ENCODE measurements around the gene DSG4. TPM values are rescaled to one million over a fixed set of nuclear protein-coding genes. Genes with fewer than 3 reads are reported as not detected.
"Not testable (repeated sequence)": the region's sequence is repeated elsewhere in the genome, so short reads cannot be mapped to it uniquely, and the experiment has no call there.

The DSG4 gene, protein sequence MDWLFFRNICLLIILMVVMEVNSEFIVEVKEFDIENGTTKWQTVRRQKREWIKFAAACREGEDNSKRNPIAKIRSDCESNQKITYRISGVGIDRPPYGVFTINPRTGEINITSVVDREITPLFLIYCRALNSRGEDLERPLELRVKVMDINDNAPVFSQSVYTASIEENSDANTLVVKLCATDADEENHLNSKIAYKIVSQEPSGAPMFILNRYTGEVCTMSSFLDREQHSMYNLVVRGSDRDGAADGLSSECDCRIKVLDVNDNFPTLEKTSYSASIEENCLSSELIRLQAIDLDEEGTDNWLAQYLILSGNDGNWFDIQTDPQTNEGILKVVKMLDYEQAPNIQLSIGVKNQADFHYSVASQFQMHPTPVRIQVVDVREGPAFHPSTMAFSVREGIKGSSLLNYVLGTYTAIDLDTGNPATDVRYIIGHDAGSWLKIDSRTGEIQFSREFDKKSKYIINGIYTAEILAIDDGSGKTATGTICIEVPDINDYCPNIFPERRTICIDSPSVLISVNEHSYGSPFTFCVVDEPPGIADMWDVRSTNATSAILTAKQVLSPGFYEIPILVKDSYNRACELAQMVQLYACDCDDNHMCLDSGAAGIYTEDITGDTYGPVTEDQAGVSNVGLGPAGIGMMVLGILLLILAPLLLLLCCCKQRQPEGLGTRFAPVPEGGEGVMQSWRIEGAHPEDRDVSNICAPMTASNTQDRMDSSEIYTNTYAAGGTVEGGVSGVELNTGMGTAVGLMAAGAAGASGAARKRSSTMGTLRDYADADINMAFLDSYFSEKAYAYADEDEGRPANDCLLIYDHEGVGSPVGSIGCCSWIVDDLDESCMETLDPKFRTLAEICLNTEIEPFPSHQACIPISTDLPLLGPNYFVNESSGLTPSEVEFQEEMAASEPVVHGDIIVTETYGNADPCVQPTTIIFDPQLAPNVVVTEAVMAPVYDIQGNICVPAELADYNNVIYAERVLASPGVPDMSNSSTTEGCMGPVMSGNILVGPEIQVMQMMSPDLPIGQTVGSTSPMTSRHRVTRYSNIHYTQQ
- under 0.01 TPM for total RNA-seq

DNA sequence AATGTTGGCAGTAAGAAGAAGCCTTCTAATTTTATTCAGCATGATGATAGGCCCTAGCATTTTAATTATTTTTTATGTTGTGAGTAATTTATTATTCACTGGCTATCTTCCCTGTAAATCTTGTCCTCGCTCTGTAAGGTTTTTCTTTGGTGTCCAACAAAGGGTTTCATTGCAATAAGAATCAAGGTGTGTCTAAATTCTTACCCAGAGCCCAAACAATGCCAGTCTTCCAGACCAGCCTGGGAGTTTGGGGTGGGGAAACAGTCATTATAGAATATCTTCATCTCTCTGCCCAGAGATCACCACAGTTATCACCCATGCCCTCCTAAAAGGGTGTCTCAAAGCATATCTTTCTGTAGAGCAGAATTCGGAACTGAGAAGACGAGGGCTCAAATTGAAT is at the start of gene DSG4:
TSS of gene DSG4 (plus strand) at position 301 of the 400 bp plus-strand sequence. CDS start 135 bp downstream, outside the sequence.
- no peak for DNase-seq (ENCODE audit: low spot score in 2 of 2)
- no peak for FAIRE-seq

DNA sequence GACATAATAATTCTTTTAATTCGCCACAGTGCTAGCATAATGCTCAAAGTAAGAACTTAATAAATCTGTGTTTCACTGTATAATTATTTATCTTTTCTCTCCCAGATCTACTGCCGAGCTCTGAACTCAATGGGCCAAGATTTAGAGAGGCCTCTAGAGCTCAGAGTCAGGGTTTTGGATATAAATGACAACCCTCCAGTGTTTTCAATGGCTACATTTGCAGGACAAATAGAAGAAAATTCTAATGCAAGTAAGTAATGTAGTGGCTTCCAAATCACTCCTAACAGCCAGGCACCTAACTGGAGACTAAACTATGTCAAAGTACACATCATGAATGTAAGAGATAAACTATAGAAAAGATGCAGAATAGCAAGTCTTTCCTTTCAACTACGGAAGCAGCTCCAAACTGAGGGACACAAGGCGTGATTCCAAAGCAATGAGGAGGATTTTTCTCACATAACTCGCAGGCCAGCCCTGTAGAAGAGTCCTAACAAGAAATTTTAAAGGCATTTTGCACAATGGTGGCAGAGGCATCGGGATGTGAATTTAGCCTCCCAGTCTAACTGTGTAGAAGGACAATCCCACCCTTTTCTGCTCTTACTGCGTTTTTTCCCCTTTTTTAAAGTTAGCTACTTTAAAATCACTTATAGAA is 46.7 kb upstream of the DSG4 start:
- DNase-seq (ENCODE audit: low spot score in 2 of 2) = no peak
- FAIRE-seq = no peak

DNA sequence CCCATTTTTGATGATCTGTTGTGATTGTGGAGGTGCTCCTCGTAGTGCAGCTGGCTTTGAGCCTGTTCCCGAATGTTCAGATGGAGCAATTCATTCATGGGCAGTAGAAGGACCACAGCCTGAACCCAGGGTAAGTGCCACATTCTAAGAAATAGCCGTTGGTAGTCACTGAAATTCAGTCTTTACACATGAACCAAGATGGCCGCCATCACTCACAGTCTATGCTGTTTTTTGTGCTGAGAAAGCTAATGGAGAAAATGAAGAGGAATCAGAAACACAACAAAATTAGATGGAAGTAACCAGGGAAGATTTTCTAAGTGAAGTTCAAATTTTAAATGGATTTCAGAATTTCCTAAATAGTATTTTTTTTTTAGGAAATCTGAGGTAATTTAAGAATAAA is 33.1 kb upstream of the DSG4 start:
- no peak for FAIRE-seq
- no peak for DNase-seq (ENCODE audit: low spot score in 2 of 2)

DNA sequence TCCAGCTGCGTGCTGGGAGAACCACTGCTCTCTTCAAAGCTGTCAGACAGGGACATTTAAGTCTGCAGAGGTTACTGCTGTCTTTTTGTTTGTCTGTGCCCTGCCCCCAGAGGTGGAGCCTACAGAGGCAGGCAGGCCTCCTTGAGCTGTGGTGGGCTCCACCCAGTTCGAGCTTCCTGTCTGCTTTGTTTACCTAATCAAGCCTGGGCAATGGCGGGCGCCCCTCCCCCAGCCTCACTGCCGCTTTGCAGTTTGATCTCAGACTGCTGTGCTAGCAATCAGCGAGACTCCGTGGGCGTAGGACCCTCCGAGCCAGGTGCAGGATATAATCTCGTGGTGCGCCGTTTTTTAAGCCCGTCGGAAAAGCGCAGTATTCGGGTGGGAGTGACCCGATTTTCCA is 23.2 kb upstream of the DSG4 start:
- not testable (repeated sequence) for DNase-seq (ENCODE audit: low spot score in 2 of 2); FAIRE-seq

DNA sequence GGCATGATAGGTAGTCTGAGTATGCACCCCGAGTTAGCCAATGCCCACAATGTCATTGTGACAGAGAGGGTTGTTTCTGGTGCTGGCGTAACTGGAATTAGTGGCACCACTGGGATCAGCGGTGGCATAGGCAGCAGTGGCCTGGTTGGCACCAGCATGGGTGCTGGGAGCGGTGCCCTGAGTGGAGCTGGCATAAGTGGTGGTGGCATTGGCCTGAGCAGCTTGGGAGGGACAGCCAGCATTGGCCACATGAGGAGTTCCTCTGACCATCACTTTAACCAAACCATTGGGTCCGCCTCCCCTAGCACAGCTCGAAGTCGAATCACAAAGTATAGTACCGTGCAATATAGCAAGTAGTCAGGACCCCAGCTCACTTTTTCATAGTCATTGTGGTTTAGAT is 21.6 kb upstream of the DSG4 start:
- FAIRE-seq = no peak

DNA sequence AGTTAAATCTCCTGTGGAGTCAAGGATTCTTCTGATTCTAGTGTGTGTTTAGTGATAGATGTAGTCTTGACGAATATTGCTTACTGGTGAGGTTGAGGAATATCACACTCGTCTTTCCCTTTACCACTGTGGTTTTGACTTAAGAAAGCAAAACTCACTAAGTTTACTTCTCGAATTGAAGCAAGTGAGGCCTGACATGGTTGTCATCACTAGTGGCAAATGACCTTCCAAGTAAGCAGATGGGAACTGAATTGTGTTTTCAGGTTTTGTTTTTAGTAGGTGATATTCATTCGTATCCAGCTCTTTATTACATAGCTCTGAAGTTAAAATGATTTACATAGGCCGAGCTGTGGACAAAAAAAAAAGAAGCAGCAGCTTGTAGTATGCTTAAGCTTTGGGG is 20.6 kb upstream of the DSG4 start:
- FAIRE-seq (no peak), DNase-seq (ENCODE audit: low spot score in 2 of 2) (no peak)

More for the DNA sequence above, 21.6 kb upstream of the DSG4 start:
- no peak for DNase-seq (ENCODE audit: low spot score in 2 of 2)

DNA sequence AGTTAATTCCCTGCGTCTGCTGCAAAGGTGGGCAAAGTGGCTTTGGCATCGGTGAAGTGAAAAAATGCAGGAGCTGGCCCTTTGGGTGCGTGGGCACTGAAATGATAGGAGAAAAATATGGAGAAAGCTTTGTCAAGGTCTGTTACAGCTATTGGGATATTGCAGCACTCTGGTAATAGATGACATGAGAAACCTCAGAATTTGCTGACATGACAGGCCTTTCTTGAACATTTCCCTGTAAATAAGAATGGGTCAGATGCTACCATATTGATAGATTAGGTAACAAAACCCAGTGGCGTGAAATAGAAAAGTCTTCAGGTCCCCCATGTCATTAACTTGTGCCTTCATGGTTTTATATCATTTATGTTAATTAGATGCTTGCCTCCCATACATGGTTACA is 12.4 kb upstream of the DSG4 start:
- no peak for DNase-seq (ENCODE audit: low spot score in 2 of 2)
- no peak for FAIRE-seq

DNA sequence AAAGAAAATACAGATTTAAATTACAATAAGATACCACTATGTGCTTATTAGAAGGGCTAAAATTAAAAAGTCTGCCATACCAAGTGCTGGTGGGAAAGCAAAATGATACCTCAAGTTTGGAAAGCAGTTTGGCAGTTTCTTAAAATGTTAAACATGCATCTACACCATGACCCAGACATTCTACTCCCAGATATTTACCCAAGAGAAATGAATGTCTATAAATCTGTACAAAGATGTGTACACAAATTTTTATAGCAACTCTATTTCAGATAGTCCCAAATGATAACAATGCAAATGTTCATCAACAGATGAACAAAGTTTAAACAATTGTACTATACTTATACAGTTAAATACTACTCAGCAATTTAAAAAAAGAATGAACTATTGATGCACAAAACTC is 7.1 kb upstream of the DSG4 start:
- DNase-seq (ENCODE audit: low spot score in 2 of 2) (no peak), FAIRE-seq (no peak)

DNA sequence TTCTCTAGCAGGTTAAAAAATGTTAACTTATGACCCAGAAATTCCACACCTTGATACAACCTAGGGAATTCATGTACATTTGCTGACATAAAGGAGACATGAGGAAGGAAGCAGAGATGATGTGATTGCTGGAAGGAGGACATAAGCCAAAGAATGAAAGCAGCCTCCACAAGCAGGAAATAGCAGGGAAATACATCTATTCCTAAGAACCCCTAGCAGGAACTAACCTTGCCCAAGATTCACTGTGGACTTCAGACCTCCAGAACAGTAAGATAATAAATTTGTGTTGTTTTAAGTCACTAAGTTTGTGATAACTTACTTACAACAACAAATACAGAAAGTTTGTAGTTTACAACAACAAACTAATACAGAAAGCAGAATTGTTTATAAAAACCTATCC is 4.6 kb upstream of the DSG4 start:
- DNase-seq (ENCODE audit: low spot score in 2 of 2) (no peak), FAIRE-seq (no peak)

DNA sequence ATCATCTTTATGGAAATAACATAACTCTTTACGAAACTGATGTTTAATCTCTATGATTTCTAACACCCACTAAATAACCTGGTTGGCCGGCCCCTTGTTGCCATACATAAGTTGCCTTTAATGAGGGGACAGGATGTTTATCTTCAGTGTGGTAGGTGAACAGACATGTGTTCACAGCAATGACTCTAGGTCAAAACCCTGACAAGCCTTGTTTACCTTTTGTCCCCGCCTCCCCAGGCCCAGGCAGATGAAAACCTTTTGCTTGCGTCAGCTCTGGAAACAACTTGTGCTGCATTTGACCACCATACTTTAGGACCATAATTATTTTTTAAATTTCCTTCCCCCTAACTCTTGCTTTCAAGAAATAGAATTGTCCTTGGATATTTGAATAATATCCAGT is 2.9 kb upstream of the DSG4 start:
- no peak for FAIRE-seq

DNA sequence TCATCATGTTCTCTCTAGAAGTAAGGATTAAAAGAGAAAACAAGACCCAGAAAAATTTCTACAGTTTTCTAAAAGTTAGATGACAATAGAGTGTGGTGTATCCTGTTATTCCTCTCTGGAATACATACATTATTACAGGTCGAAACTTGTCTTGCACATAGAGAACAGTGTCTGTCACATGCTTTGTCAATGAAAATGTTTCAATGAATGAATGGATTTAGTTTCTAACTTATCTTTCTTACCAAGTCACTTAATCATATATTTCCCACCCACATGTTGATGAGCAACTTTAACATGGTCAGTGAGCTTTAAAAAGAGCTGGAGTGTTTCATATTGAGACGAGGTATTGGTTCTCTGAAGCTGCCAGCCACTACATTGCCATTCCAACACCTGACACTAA is 4.3 kb downstream of the DSG4 start:
- no peak for DNase-seq (ENCODE audit: low spot score in 2 of 2)
- FAIRE-seq = no peak

More for the DNA sequence above, 2.9 kb upstream of the DSG4 start:
- DNase-seq (ENCODE audit: low spot score in 2 of 2) = no peak

DNA sequence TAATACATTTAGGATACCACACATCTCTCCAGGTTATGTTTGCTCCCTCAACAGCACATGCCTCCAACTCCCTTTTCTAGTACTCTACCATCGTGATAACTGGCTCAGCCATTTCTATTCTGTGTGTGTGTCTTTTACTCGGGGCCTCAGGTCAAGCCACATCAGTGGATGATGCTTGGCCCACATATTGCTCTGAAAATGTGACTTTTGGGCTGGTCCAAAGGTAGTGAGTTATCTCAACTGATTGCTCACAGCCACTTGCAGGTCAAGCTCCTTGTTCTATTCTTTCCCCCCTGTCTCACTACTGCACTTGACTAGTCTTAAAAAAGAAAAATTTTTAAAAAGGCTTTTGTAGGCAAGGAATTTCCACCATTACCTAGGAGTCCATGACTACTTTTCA is 5.5 kb downstream of the DSG4 start:
- DNase-seq (ENCODE audit: low spot score in 2 of 2) = no peak

DNA sequence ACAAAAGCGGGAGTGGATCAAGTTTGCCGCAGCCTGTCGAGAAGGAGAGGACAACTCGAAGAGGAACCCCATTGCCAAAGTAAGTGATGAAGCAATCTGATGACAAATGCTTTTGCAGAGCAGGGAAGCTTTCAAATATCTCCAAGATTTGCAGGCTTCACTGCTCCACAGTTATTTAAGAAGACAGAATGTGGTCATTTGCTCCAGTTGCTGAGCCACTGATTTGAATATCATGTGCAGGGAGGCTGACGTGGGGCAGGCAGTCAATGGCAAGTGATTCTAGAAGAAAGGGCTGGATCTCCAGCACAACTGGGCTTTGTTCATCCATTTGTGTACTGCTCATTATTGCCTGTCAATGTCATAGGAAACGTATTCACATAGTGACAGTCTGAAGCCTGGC is 10.2 kb downstream of the DSG4 start:
- FAIRE-seq (no peak), DNase-seq (ENCODE audit: low spot score in 2 of 2) (no peak)

More for the DNA sequence above, 5.5 kb downstream of the DSG4 start:
- no peak for FAIRE-seq

DNA sequence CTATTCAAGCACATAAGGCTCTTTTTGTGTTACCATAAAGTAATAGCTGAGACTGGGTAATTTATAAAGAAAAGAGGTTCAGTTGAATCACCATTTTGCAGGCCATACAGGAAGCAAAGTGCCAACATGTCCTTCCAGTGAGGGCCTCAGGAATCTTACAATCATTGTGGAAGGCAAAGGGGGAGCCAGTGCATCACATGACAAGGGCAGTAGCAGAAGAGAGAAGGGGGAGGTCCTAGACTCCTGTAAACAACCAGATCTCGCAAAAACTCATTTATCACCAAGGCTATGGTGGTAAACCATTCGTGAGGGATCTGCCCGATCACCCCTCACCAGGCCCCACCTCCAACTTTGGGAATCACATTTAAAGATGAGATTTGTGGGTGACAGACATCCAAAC is 16.7 kb downstream of the DSG4 start:
- FAIRE-seq = no peak
- DNase-seq (ENCODE audit: low spot score in 2 of 2) = no peak

DNA sequence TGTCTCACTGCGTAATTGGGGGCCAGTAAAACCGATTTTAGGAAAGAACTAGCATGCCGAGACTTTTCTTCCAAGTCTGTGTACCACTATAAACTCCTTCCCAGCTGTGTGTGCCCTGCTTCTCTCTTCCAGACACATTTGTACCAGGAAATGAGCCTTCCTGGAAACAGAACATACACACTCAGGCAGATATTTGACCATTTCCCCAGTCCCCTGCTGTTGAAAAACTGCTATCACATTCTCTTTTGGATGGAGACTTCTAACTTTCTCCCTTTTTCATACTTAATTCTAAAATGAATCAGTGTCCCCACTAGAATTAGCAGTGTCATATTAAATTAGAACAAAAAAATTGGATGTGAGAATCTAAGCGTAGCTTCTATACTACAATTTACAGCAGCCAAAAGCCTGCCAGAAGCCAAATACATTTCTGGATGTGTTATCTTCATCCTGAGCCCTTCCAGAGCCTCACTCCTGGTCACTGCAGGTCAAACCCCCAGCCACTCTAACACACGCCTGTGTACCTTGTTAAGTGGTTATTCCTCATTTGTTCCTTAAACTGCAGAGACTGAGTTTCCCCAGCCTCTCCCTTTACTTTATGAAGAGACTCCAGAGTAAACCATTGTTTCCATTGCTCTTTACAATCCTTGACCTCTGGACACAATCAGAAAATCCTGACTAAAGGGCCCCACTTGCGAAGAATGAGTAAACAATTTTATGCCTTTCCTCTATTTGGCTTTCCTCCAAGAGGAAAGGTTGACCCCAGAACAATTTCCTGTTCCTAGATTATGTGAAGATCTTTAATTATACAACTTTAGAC is 20.4 kb downstream of the DSG4 start:
- DNase-seq (ENCODE audit: low spot score in 2 of 2) = no peak
- no peak for FAIRE-seq

DNA sequence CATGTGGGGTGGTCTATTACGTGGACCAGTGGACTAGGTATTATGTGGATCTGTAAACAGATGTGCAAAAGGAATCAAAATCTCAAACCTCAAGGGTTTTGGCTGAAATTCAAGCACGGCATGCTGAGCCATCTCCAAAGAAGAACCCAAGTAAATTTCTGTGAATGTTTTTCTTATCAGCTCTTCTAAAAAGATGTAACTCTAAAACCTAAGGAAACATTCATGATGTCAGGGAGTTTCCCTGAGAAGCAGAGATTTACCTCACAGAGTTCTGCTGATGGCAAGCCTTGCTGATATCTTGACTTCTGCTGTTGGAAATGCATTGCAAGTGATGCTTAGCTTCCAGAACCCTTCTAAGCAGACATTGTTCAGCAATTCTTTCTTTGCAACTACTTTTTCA is 21.6 kb downstream of the DSG4 start:
- FAIRE-seq (no peak), DNase-seq (ENCODE audit: low spot score in 2 of 2) (no peak)

DNA sequence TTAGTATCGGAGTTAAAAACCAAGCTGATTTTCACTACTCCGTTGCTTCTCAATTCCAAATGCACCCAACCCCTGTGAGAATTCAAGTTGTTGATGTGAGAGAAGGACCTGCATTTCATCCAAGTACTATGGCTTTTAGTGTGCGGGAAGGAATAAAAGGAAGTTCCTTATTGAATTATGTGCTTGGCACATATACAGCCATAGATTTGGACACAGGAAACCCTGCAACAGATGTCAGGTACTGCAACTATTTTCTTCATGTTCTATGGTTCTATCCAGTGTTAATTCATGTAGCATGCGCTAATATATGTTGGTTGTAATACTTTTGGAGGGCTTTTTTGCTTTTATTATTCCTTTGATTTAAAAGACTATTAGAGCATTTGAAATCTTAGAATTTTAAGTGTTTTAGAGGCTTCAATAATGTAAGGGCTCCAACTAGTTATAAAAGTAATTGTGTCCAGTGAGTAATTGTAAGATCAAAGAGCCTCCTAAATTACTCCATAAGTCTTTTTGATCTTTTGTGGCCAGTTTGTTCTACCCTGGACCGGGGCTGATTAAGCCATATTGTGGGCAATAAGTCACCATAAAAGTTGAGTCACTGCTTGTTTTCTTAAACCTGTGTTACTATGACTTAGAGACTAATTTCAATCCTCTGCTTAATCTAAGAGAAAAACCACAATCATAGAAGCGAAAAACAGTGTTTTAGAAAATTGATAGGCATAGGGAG is 22.9 kb downstream of the DSG4 start:
- no peak for FAIRE-seq
- DNase-seq (ENCODE audit: low spot score in 2 of 2) = no peak

DNA sequence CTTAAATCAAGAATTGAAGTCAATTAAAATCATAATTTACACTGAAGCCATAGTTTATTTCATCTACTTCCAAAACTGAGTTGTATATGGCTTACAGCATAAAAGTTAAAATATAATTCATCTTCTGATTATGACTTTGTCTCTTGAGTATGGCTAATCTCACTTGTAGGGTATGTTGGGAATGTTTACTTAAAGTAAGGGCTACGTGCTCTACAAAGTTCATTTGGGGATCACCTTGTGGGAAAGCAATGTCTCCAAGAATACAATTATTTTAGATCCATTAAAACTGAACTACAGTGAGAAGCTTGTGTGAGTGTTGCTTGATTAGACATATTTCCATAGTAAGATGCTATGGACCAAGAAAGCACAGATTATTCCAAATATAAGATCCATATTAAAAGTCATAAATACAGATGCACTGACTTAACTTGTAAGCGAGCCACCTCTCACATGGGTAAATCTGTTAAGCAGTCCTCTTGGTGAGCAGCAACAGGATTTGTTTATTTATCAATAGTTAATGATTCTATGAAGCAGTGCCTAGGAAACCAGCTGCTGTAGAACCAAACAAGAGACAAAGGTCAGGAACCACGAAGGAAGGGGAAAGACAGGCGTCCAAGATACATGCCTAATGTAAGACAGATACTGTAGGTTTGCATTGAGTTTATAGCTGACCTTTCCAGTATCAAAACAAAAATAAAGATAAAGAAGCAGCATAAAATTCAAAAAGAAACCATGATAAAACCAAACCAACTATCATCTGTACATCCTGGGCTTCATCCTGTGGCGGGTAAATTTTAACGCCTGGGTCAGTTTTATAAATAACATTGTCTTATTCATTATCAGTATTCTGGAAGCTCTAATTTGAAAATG is 24.8 kb downstream of the DSG4 start:
- DNase-seq (ENCODE audit: low spot score in 2 of 2) = no peak

More for the DNA sequence above, 24.8 kb downstream of the DSG4 start:
- no peak for FAIRE-seq
